HuH-7 (cell line): ENCODE data around the gene KRTAP10-5.
"Not testable (repeated sequence)": the region's sequence is repeated elsewhere in the genome, so short reads cannot be mapped to it uniquely, and the experiment has no call there.

Experiments used
- DNase-seq: peaks from one replicate; pipeline ENCODE4 v3.0.0; 2011; ENCODE audit warnings: low spot score

KRTAP10-5 gene

GRCh38 chr21:44580231-44580821 is at the start of gene KRTAP10-5:
KRTAP10-5 (minus strand) TSS chr21:44580604; CDS start chr21:44580578, 26 bp downstream.
- DNase-seq, result not testable (repeated sequence)

- no peak for DNase-seq
These were observed 48.4 kb upstream of the KRTAP10-5 start for GRCh38 chr21:44628707-44629391.

DNA sequence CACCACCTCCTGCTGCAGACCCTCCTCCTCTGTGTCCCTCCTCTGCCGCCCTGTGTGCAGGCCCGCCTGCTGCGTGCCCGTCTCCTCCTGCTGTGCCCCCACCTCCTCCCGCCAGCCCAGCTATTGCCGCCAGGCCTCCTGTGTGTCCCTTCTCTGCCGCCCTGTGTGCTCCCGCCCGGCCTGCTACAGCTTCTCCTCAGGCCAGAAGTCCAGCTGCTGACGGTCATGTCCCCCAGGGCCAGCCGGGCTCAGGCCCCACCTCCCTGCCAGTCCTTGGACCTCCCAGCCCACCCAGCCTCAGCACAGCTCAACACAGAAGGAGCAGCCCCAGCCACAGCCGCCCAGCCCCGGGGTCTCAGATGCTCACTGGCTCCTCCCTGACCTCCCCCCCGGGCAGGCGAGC is 47.4 kb upstream of the KRTAP10-5 start:
- DNase-seq, result not testable (repeated sequence)

DNA sequence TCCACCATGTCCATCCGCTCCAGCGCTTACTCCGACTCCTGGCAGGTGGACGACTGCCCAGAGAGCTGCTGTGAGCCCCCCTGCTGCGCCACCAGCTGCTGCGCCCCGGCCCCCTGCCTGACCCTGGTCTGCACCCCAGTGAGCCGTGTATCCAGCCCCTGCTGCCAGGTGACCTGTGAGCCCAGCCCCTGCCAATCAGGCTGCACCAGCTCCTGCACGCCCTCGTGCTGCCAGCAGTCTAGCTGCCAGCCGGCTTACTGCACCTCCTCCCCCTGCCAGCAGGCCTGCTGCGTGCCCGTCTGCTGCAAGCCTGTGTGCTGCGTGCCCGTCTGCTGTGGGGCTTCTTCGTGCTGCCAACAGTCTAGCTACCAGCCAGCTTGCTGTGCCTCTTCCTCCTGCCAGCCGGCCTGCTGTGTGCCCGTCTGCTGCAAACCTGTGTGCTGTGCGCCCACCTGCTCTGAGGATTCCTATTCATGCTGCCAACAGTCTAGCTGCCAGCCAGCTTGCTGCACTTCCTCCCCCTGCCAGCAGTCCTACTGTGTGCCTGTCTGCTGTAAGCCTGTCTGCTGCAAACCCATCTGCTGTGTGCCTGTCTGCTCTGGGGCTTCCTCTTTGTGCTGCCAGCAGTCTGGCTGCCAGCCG is 46.9 kb upstream of the KRTAP10-5 start:
- not testable (repeated sequence) for DNase-seq

DNA sequence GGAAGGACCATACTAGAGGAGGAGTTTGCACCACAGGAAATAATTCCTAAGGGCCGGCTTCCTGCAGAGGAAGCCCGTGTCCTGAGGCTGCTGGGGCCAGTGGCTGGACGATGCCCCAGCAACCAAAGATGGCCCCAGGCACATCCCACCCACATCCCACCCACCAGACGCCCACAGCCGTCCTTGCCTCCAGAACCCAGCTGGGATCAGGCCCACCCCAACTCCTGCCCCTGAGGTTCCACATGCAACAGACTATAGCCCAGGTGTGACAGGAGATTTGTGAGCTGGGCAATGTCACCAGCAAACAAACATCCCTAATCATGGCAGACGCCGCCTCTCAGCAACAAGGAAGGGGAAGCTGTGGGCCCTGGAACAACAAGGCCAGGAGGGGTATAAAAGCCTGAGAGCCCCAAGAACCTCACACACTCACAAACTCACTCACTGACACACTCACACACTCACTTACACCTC is 46.3 kb upstream of the KRTAP10-5 start, which contains the start of gene KRTAP10-9:
Gene KRTAP10-9 (plus strand): TSS at position 421 of the 471 bp plus-strand sequence. CDS start 79 bp downstream, outside the sequence.
- no peak for DNase-seq

- DNase-seq, result no peak
These were observed 45.9 kb upstream of the KRTAP10-5 start for GRCh38 chr21:44626262-44626661.

GRCh38 chr21:44625756-44626155 is 45.4 kb upstream of the KRTAP10-5 start:
- DNase-seq, result no peak

- no peak for DNase-seq
These were observed 43.2 kb upstream of the KRTAP10-5 start for GRCh38 chr21:44623575-44623974.

GRCh38 chr21:44619886-44620285 is 39.5 kb upstream of the KRTAP10-5 start:
- DNase-seq, result no peak

DNA sequence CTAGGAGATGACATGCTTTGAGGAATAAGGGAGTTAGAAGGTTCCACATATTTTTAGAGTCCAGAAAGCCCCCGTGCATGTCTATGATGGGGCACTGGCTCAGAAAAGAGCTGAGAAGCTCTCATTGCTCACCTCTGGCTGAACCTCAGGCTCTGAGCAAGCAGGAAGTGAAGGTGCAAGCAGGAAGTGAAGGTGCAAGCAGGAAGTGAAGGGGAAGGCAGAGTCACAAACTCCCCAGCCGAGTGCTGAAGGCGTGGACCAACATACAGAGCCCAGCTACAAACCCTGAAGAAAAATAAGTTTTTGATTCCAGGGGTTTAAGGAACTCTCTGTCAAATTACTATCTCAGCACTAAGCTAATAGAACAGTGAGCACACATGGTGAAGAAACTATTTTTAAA is 38.5 kb upstream of the KRTAP10-5 start:
- no peak for DNase-seq

DNA sequence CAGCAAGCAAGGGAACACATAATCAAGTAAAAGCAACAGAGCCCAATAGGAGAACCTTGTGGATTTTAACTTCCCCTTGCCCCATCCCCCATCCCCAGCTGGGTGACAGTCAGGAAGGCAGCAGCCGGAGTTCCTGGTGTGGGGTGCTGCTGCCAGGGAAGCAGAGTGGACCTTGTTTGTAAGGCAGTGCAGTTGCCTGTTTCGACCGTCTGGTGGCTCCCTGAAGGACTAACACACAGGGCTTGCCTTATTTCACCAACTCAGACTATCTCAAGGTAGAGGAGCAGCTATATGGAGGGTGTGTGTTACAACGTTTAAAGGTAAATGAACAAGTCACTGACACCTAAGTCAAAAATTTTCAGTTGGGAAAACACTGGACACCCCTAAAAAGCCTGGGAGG is 38.1 kb upstream of the KRTAP10-5 start:
- DNase-seq, result peak; percentile 37

DNA sequence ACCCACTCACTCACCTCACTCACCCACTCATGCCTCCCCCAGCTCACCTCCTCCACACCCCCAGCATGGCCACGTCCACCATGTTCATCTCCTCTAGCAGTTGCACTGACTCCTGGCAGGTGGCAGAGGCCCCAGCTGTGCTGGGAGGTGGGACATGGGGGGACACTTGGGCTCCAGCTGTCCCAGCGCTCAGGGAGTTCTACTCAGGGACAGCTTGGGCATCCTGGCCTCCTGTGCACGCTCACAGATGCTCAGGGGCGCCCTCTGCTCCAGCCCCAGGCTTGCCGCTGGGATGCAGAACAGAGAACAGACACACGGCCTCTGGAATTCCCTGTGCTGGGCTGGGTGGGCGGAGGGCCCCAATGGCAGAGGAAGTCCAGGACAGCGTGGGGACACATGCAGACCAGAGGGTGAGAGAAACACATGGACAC is 36.7 kb upstream of the KRTAP10-5 start:
- no peak for DNase-seq

- DNase-seq, result no peak
These were observed 36.2 kb upstream of the KRTAP10-5 start for GRCh38 chr21:44616591-44616926.

GRCh38 chr21:44615911-44616590 is 35.6 kb upstream of the KRTAP10-5 start:
- DNase-seq, result no peak

DNA sequence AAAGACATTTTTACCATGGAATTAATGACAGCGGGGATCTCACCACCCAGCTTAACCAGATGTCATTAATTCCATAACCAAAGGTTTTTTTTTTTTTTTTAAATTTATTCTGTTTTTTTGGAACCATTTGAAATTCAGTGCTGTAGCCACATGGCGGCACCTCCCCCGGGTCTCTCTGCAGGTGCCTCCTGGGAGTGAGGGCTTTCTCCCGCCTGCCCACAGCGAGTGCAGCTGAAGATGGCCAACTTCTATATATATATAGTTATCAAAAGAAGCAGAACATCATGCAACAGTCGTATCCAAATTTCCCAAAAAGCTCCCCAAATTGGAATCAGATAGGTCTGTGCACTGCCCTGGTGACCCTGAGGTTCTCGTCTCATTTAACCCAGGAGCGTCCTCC is 35.1 kb upstream of the KRTAP10-5 start:
- no peak for DNase-seq

DNA sequence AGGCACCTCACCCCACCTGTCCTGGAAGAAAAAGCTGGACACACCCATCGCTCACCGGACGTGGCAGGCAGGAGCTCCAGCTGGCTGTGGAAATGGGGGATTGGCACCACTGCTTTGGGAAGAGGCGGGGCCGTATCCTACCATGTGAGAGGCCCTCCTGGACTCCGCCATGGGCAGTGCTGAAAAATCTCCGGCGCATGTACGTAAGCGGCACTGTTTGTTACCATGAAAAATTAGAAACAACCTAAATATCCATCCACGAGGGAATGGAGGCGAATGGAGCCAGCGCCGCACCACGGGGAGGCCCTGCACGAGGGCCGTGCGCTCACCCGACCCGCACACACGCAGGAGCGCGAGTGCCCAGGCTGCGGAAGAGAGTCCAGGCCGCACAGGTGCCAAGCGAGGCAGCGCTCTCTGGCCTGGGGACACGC is 34.6 kb upstream of the KRTAP10-5 start:
- no peak for DNase-seq

DNA sequence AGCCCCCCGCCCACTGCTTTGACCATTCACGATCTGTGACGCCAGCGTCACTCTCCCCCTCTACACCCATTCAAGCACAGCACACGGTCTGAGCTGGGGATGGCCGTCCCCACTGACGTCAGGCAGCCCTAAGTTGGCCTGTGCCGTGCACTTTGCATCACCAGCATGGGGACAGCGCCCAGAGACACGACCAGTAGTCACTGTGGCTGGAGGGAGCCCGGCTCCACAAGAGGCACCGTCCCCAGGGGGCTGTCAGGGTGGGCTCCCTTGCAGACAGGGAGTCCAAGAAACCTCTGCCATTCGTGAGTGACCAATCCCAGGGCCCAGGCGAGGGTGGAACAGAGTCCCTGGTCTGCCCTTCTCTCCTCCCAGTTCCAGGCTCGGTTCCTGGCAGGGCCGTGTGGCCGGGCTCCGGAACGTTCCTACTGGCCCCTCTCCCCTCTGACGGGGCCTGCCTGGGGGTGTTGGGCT is 33.8 kb upstream of the KRTAP10-5 start:
- no peak for DNase-seq

GRCh38 chr21:44613386-44614155 is 33.2 kb upstream of the KRTAP10-5 start:
- no peak for DNase-seq

GRCh38 chr21:44612669-44613229 is 32.3 kb upstream of the KRTAP10-5 start:
- DNase-seq, result no peak

DNA sequence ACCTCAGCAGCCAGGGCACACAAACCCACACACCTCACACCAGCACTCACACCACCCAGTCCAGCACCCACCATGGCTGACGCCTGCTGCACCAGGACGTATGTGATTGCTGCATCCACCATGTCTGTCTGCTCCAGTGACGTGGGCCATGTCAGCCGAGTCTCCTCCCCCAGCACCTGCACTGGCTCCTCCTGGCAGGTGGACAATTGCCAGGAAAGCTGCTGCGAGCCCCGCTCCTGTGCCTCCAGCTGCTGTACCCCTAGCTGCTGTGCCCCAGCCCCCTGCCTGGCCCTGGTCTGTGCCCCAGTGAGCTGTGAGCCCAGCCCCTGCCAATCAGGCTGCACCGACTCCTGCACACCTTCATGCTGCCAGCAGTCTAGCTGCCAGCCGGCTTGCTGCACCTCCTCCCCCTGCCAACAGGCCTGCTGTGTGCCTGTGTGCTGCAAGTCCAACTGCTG is 31.7 kb upstream of the KRTAP10-5 start, which contains the start of gene KRTAP10-8:
Gene KRTAP10-8 (plus strand): TSS at position 51 of the 458 bp plus-strand sequence. CDS start 22 bp downstream, at position 73.
- DNase-seq, result no peak

- no peak for DNase-seq
These were observed 31.1 kb upstream of the KRTAP10-5 start for GRCh38 chr21:44611551-44611950.
